GM12864 (cell line): Measurements from ENCODE around the gene ELMOD3.
"Not testable (repeated sequence)": the region's sequence is repeated elsewhere in the genome, so short reads cannot be mapped to it uniquely, and the experiment has no call there.

Experiments
- DNase-seq: peaks from one replicate; pipeline ENCODE4 v3.0.0-alpha.2; 2011; ENCODE audit warnings: low read depth
- H3K4me3 ChIP-seq: 2 replicates; pipeline ENCODE4 v1.5.1; 2011; ENCODE audit warnings: mild to moderate bottlenecking, low read depth, low read length, control low read depth
- TF ChIP-seq, protein P1 (sequence below): IDR thresholded peaks from 2 replicates; pipeline ENCODE4 v1.5.1; 2011; ENCODE audit warnings: low read depth, mild to moderate bottlenecking, moderate library complexity, low read length, control low read depth, inconsistent platforms; ENCODE audit errors: missing control alignments

ELMOD3 gene

DNA sequence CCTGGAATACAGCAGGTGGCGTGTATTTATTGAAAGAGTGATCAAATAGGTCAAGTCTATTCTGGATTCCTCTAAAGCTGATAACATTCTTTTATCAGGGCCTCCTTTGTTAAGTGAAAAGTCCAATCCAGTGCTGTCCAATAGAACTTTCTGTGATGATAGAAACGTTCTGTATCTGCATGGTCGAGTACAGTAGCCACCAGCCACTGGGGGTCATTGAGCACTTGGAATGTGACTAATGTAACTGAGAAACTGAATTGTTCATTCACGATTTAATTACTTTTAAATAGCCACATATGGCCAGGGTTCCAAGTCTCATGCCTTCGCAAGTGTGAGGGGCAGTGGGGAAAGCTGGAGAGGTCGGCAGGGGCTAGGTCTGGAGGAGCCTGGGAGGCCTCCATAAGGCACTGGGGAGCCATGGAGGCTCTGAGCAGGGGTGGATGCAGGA, 84.5 kb downstream of the ELMOD3 start:
- no peak overlapping the region for H3K4me3 ChIP-seq
- DNase-seq, result no peak
- TF ChIP-seq, protein P1, sequence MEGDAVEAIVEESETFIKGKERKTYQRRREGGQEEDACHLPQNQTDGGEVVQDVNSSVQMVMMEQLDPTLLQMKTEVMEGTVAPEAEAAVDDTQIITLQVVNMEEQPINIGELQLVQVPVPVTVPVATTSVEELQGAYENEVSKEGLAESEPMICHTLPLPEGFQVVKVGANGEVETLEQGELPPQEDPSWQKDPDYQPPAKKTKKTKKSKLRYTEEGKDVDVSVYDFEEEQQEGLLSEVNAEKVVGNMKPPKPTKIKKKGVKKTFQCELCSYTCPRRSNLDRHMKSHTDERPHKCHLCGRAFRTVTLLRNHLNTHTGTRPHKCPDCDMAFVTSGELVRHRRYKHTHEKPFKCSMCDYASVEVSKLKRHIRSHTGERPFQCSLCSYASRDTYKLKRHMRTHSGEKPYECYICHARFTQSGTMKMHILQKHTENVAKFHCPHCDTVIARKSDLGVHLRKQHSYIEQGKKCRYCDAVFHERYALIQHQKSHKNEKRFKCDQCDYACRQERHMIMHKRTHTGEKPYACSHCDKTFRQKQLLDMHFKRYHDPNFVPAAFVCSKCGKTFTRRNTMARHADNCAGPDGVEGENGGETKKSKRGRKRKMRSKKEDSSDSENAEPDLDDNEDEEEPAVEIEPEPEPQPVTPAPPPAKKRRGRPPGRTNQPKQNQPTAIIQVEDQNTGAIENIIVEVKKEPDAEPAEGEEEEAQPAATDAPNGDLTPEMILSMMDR, result no peak

DNA sequence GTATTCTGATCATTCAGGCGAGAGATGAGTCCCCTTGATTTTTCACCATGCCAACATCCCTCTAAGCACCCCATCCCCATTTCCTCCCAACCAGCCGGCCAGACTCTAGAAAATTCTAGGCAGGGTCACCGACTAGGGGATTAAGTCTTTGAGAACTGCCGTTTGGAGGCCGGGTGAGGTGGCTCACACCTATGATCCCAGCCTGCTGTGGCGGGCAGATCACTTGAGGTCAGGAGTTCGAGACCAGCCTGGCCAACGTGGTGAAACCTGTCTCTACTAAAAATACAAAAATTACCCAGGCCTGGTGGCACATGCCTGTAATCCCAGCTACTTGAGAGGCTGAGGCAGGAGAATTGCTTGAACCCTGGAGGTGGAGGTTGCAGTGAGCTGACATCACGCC, 85.0 kb downstream of the ELMOD3 start:
- H3K4me3 ChIP-seq, DNase-seq: not testable (repeated sequence)

DNA sequence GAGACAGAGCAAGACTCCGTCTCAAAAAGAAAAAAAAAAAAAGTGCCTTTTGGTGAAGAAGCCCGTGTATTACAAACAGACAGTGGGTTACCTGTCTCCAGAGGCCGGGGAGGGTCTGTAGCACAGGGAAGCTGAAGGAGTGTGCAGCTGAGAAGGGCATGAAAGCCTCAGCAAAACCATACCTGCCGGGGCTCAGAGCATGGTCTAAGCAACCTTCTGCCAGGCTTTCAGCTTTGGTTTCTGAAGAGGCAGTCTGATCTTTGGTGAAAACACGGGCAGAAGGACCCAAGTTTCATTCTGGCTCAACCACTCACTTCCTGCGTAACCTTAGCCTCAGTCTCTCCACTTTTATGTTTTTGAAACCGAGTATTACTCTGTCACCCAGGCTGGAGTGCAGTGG, 85.4 kb downstream of the ELMOD3 start:
- TF ChIP-seq, protein P1, result no peak

DNA sequence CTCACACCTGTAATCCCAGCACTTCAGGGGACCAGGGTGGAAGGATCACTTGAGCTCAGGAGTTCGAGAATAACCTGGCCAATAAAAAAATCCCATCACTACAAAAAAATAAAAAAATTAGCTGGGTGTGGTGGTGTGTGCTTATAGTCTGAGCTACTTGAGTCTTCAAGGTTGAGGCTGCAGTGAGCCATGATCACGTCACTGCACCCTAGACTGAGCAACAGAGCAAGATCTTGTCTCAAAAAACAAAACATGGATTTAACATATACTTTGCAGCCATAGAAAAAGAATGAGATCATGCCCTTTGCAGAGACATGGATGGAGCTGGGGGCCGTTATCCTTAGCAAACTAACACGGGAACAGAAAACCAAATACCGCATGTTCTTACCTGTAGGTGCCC, 86.2 kb downstream of the ELMOD3 start:
- no peak for DNase-seq
- TF ChIP-seq, protein P1, result no peak
- no peak overlapping the region for H3K4me3 ChIP-seq

More for the DNA sequence above, 85.4 kb downstream of the ELMOD3 start:
- DNase-seq, result no peak
- no peak overlapping the region for H3K4me3 ChIP-seq
